ENCODE results near the gene PPIL1.
"Not testable (repeated sequence)": the region's sequence is repeated elsewhere in the genome, so short reads cannot be mapped to it uniquely, and the experiment has no call there.

Gene PPIL1

GRCh38 chr6:36821581-36822335, 52.8 kb downstream of the PPIL1 start:
- Mint-ChIP-seq H3K4me3 (no peak overlapping the region), H3K36me3 (no peaks in the 10 kb centered on the region), H3K4me1 (no peaks in the 10 kb centered on the region), H3K27ac (no peak overlapping the region), H3K9me3 (no peaks in the 10 kb centered on the region), H3K27me3 (no peaks in the 10 kb centered on the region)

GRCh38 chr6:36820700-36821580, 53.7 kb downstream of the PPIL1 start:
- Mint-ChIP-seq H3K27ac (no peak overlapping the region), H3K4me1 (no peaks in the 10 kb centered on the region), H3K4me3 (no peak overlapping the region), H3K27me3 (no peaks in the 10 kb centered on the region), H3K36me3 (no peaks in the 10 kb centered on the region), H3K9me3 (no peaks in the 10 kb centered on the region)

- Mint-ChIP-seq H3K9me3 (no peaks in the 10 kb centered on the region), H3K27ac (no peak overlapping the region), H3K36me3 (no peaks in the 10 kb centered on the region), H3K27me3 (no peaks in the 10 kb centered on the region), H3K4me1 (no peaks in the 10 kb centered on the region), H3K4me3 (no peak overlapping the region)
Measured at GRCh38 chr6:36818756-36819155, 55.8 kb downstream of the PPIL1 start.

GRCh38 chr6:36817847-36818246, 56.8 kb downstream of the PPIL1 start:
- Mint-ChIP-seq H3K4me1 (no peaks in the 10 kb centered on the region), H3K4me3 (no peak overlapping the region), H3K27me3 (no peaks in the 10 kb centered on the region), H3K27ac (no peak overlapping the region), H3K9me3 (no peaks in the 10 kb centered on the region), H3K36me3 (no peaks in the 10 kb centered on the region)

- Mint-ChIP-seq H3K9me3 (no peaks in the 10 kb centered on the region), H3K4me3 (no peak overlapping the region), H3K4me1 (no peaks in the 10 kb centered on the region), H3K36me3 (no peaks in the 10 kb centered on the region), H3K27me3 (no peaks in the 10 kb centered on the region), H3K27ac (no peak overlapping the region)
Measured at GRCh38 chr6:36817176-36817817, 57.3 kb downstream of the PPIL1 start.

GRCh38 chr6:36815962-36816735, 58.5 kb downstream of the PPIL1 start:
- Mint-ChIP-seq H3K9me3 (no peaks in the 10 kb centered on the region), H3K36me3 (no peaks in the 10 kb centered on the region), H3K27me3 (no peaks in the 10 kb centered on the region), H3K4me3 (no peak overlapping the region), H3K27ac (no peak overlapping the region), H3K4me1 (no peaks in the 10 kb centered on the region)

- Mint-ChIP-seq H3K9me3 (no peaks in the 10 kb centered on the region), H3K4me1 (no peaks in the 10 kb centered on the region), H3K4me3 (no peak overlapping the region), H3K27me3 (no peaks in the 10 kb centered on the region), H3K36me3 (no peaks in the 10 kb centered on the region), H3K27ac (no peak overlapping the region)
Measured at GRCh38 chr6:36814249-36814648, 60.4 kb downstream of the PPIL1 start.

GRCh38 chr6:36813526-36813925, 61.1 kb downstream of the PPIL1 start:
- Mint-ChIP-seq H3K36me3 (no peaks in the 10 kb centered on the region), H3K4me1 (no peaks in the 10 kb centered on the region), H3K27ac (no peak overlapping the region), H3K9me3 (no peaks in the 10 kb centered on the region), H3K27me3 (no peaks in the 10 kb centered on the region), H3K4me3 (no peak overlapping the region)

GRCh38 chr6:36813047-36813446, 61.6 kb downstream of the PPIL1 start:
- H3K4me1 Mint-ChIP-seq, H3K27me3 Mint-ChIP-seq, H3K36me3 Mint-ChIP-seq, H3K4me3 Mint-ChIP-seq, H3K9me3 Mint-ChIP-seq, H3K27ac Mint-ChIP-seq: not testable (repeated sequence)

GRCh38 chr6:36809941-36810803, 64.4 kb downstream of the PPIL1 start:
- Mint-ChIP-seq H3K4me1 (no peaks in the 10 kb centered on the region), H3K27ac (no peak overlapping the region), H3K9me3 (no peaks in the 10 kb centered on the region), H3K27me3 (peaks cover 2% of the 10 kb centered on the region), H3K36me3 (no peaks in the 10 kb centered on the region), H3K4me3 (no peak overlapping the region)

- Mint-ChIP-seq H3K4me1 (no peaks in the 10 kb centered on the region), H3K9me3 (no peaks in the 10 kb centered on the region), H3K27me3 (peaks cover 2% of the 10 kb centered on the region), H3K36me3 (no peaks in the 10 kb centered on the region), H3K4me3 (no peak overlapping the region), H3K27ac (no peak overlapping the region)
Measured at GRCh38 chr6:36809156-36809555, 65.4 kb downstream of the PPIL1 start.

- H3K27me3 Mint-ChIP-seq, result peaks cover 2% of the 10 kb centered on the region
- H3K27ac Mint-ChIP-seq, result no peak overlapping the region
- H3K4me1 Mint-ChIP-seq, result no peaks in the 10 kb centered on the region
- H3K36me3 Mint-ChIP-seq, result no peaks in the 10 kb centered on the region
- H3K9me3 Mint-ChIP-seq, result no peaks in the 10 kb centered on the region
- no peak overlapping the region for H3K4me3 Mint-ChIP-seq
Measured at GRCh38 chr6:36808634-36809033, 66.0 kb downstream of the PPIL1 start.

GRCh38 chr6:36807750-36808149, 66.9 kb downstream of the PPIL1 start:
- Mint-ChIP-seq H3K4me3 (no peak overlapping the region), H3K27ac (no peak overlapping the region), H3K9me3 (no peaks in the 10 kb centered on the region), H3K36me3 (no peaks in the 10 kb centered on the region), H3K27me3 (peaks cover 2% of the 10 kb centered on the region), H3K4me1 (no peaks in the 10 kb centered on the region)

GRCh38 chr6:36807143-36807542, 67.5 kb downstream of the PPIL1 start:
- H3K27ac Mint-ChIP-seq, result no peak overlapping the region
- no peak overlapping the region for H3K4me3 Mint-ChIP-seq
- no peaks in the 10 kb centered on the region for H3K36me3 Mint-ChIP-seq
- peaks cover 2% of the 10 kb centered on the region for H3K27me3 Mint-ChIP-seq
- H3K4me1 Mint-ChIP-seq, result no peaks in the 10 kb centered on the region
- H3K9me3 Mint-ChIP-seq, result no peaks in the 10 kb centered on the region

- Mint-ChIP-seq H3K36me3 (no peaks in the 10 kb centered on the region), H3K4me1 (no peaks in the 10 kb centered on the region), H3K27me3 (peaks cover 2% of the 10 kb centered on the region), H3K4me3 (no peak overlapping the region), H3K27ac (no peak overlapping the region), H3K9me3 (no peaks in the 10 kb centered on the region)
Measured at GRCh38 chr6:36805917-36806316, 68.7 kb downstream of the PPIL1 start.
